Stimulated activated CD8-positive, alpha-beta memory T cell treated with anti-CD3 and anti-CD28 coated beads, Interleukin-2, amount 100 ng/mL, for 1 hour (primary cell): ENCODE measurements around the gene ST6GALNAC3.

Experiments
- DNase-seq, 2 donors: peaks; one replicate each; pipeline ENCODE4 v3.0.0-alpha.2; 2020; ENCODE audit warnings: low read depth in 2 of 2

ST6GALNAC3 gene

DNA sequence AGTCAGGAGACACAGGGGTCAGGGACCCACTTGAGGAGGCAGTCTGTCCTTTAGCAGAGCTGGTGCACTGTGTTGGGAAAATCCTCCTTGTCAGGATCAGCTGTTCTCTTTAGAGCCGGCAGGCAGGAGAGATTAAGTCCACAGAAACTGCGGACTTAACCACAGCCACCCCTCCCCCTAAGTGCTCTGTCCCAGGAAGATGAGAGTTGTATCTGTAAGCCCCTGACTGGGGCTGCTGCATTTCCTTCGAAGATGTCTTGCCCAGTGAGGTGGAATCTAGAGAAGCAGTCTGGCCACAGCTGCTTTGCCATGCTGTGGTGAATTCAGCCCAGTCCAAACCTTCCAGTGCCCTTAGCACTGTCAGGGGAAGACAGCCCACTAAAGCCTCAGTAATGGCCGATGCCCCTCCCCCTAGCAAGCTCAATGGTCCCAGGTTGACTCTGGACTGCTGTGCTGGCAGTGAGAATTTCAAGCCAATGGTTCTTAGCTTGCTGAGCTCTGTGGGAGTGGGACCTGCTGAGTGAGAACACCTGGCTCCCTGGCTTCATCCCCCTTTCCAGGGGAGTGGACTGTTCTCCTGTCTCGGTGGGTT, 172.8 kb downstream of the ST6GALNAC3 start:
- DNase-seq = no peak

DNA sequence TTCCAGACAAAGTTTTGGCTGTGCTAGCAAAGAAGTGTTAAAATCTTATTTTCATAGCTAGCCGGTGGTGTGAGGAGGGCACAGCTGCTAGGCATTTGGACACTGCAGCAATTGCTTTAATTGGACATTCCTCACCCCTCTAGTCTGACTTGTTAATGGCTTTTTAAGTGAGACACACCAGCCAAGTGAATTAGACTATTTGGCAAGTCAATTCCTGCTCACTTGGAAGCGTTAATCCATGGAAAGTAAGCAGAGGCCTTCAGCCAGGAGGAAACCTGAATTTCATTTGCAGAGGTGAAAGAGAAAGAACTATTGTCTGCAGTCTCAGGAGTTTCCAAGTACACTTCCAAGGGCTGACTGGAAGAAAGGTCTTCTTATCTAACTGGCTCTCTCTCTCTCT, 175.7 kb downstream of the ST6GALNAC3 start:
- no peak for DNase-seq

DNA sequence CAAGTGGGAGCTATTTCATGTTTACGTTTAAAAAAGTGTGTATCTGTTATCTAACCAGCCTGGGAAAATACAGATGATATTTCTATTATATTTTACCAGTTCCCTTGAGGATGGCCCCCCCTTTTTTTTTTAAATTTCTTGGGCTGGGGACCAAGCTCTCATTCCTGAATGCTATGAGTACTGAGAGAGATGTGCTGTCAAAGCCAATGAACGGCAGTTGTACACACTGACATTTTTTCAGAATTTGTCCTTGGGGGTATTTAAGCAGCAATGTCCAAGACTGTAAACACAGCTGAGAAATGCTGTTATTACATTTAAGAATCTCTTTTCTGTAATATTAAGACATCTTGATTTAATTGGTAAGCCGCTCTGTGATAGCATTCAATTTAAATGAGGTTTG, 177.9 kb downstream of the ST6GALNAC3 start:
- DNase-seq = no peak

DNA sequence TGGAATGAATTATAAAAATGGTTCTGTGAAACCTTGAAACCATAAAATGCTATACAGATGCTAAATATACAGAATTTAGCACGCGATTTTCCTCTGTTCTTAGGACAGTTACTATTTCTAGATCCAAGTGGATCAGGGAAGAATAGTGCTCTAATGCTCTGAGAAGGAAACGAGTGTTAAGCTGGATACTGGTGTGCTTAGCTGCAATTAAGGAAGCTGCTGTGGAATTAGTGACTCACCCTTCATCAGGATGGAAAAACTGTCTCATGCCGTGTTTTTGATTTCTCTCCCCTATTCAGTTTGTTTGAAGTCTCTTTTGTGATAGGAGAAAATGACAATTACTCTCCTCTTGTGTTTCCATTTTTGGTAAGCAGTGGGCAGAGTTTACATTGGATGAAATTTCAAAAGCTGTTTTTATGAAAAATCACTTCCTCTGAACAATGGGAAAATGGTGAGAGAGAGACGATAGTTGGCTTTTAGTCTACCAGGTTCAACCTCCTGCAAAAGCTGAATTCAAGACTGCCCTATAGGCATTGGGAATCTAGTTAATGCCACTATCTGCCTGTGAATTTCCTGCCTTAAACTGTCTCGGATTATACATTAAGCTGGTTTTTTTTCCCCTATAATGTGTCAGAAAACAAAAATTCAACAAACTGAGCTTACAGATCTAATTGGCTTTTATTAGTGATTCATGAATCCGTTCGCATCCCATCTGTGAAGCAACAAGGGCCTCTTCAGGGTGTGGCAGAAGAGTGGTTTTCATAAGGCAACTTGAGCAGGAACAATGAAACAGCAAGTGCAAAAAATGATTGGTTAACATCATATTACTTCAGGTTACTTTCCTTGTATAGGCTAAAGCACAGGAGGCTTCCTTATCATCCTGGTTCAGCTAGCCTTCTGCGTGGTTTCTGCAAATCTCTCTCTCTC, 179.8 kb downstream of the ST6GALNAC3 start:
- no peak for DNase-seq

DNA sequence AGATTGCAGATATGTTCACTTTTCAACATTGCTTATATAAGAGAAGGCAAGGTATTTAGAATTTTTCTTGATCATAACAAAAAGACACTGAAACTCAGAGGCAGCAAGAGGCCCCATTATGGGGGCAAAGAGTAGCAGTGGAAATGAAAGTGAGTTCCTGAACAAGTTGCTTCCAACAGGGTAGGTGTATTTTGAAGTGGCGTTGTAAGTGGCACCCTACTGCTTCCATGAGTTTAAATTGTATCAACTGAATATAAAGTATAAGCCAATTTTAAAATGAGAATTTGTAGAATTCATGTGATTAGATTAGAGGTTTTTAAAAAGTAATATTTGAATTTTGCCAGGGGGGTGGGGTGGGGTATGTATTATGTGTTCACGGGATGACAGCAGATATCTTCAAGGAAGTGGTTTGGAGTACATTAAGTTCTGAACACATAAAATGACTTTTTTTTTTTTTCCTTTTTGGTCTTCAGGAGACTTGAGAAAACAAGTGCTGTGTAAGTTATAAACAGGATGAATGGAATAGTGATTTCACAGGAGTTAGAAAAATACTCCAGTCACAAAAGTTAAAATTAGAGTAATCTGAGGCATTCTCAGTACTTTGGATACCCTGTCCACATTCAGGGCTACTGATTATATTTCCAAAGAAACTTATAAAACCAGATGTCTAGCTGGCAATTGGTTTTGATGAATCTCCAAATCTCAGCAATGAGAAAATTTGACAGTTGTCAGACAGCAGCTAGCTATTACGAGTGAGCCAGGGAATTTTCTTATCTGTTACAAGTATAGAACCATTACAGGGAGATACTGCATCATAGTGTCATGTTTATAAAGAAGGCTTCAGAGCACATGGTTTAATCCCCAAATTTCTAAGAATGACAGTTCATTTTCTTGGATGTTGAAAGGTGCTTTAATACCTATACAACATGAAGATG, 182.0 kb downstream of the ST6GALNAC3 start:
- DNase-seq = no peak

DNA sequence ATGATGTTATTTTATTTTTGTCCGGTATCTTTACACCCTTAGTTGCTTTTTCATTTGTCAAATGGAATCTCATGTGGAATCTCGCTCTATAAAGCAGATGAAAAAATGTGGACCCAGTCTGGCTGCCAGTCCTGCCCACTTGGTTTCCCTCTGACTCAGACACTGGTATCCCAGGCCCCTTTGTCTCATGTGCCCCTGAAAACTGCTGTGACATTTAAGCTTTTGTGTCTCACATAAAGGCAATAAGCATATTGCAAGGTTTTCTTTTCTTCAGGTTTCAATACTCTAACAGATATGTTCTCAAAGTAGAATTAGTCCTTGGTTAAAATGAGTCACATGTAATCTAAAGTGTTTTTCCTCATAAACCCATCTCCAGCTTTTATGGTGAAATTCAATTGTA, 183.3 kb downstream of the ST6GALNAC3 start:
- no peak for DNase-seq

DNA sequence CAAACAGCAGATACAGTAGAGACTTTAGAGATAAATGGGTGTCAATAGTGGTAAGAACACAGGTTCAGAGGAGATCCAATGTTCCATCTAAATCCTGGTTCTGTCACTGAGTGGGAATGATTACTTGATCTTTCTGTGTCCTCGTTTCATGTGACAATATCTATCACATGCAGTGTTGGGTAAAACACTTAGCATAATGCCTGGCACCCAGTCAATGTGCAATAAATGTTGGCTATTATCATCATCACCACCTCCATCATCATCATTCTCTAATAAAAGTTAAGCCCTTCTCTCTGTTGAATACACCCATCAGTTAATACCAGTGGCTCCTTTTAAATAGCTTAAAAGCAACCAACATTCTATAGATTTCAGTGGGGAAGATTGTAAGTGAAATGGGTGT, 184.7 kb downstream of the ST6GALNAC3 start:
- no peak for DNase-seq

DNA sequence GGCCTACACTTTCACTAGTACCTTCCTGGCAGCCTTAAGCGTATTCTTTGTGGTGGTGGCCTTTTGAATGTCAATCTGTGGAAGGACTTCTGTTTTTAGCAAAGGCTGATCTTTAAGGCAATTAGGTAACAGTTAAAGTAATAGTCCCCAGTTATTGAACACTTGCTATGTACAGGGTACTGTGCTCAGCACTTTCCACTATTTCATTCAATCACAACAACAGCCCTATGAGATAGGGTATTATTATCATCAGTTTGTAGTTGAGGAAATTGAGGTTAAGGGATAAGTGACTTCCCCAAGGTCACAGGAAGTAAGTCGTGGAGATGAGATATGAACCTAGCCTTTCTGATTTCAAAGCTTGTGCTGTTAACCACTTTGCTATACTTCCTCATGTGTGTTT, 185.7 kb downstream of the ST6GALNAC3 start:
- no peak for DNase-seq

DNA sequence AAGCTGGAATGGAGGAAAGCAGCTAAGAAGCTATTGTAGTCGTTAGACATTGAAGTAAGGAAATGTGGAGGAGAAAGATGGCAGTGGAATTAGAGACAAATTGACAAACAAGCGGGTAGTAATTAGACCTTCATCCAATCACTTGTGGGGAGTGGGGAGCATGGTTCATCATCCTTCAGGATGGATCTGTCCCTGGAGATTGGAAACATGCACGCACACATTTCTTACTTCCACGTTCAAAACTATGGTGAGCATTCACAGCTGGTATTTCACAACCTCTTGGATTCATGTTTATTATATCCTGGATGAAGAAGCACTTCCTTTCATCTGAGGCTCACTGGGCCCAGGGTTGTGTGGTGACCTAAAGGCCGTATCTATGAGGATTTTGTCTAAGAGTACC, 188.1 kb downstream of the ST6GALNAC3 start:
- DNase-seq = no peak

DNA sequence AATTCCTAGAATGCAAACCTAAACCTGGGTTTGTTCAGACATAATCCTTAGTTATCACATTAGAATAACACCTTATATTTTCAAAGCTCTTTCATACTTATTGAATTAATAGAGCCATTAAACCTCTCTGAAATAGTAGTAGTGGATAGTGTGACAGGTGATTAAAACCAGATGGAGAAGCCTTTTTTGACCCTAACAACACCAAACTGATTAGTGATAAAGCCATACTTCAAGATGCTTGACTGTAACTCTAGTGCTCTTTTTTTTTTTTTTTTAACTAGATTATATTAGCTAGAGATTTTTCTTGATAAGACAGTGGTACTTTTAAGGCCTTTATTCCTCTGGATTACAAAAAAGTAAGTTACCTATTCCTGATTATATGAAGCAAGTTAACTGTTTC, 190.1 kb downstream of the ST6GALNAC3 start:
- no peak for DNase-seq

DNA sequence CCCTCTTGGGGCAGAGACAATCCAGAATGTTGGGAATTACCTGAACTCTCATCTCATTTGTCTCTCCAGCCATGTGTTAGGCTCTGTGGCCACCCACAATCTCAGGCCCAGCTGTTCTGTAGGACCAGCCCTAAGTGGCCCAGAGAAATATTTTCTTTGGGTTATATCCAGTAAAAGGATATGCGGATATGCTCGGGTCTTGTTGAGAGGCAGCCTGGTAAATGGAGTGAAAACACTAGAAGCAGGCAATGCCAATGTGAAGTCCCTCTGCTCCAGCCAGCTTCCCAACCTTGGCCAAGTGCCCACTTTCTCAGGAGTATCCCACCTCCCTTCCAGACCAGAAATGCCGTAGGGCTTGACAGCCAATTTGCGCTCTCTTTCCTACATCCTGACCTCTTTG, 192.2 kb downstream of the ST6GALNAC3 start:
- DNase-seq = no peak

DNA sequence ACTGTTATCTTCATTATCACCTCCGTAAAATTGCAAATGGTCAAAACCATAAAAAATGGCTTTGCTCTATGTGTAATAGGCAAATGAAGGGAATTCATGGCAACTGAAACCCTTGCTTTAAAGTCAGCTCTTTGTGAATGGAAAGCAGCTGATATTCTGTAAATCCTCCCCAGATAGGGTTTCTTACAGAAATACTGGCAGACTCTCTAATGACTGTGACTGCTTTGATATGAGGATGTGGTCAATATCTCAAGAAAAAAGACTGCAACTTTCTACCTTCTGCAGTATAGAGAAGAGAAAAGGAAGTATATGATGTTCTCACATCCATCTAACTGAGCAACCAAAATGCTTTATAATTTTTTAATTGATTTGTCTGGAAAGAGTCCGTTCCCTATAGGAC, 193.1 kb downstream of the ST6GALNAC3 start:
- no peak for DNase-seq

DNA sequence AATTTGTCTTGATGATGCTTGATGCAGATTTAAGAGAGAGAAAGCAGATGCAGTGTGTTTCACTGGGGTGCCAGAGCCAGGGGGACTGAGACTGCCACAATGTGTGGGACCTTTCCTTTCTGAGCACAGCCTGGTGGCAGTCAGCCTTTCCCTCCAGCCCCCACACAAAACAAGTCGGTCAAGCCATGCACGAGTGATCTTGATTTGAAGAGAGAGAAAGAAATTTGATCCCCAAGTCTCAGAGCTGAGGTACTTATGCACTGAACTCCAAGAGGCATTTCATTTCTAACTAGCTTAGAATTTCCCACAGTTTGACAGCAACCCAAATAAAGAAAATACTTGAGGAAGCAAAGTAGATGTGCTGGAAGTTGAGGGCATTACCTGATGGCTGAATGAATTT, 193.8 kb downstream of the ST6GALNAC3 start:
- no peak for DNase-seq

DNA sequence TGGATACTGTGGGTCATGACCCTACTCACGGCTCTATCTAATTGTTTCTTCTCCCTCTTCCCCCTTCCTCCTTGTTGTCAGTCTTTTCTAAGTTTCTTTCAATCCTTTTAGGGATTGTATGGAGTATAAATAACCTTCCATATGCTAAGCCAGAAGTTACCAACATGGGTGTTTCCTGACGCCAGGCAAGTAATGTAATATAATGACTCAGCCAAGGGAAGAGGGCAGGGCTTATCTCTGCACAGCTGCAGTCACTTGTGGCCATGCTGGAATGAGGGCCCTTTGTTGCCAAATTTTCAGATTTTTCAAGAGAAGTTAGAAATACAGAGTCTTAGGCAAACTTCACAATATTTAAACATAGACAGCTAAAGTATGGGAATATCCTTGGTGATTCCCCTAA, 194.6 kb downstream of the ST6GALNAC3 start:
- no peak for DNase-seq

DNA sequence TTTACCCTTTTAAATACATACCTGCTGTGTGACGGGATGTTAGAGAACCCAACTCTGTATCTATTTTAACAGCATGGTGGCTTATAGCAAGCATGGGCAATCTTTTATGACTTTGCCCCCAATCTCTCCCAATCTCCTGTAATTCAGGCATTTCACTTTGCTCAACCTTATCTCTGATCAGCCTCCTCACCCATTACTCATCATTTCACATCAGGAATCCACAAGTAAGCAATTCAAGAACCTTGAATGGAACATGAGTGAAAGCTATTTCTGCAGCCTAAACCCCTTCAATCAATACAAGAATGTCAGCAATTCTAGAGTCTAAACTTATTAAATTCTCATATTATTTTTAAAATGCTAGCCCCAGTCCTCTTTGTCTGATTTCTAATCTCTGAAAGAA, 199.8 kb downstream of the ST6GALNAC3 start:
- no peak for DNase-seq

DNA sequence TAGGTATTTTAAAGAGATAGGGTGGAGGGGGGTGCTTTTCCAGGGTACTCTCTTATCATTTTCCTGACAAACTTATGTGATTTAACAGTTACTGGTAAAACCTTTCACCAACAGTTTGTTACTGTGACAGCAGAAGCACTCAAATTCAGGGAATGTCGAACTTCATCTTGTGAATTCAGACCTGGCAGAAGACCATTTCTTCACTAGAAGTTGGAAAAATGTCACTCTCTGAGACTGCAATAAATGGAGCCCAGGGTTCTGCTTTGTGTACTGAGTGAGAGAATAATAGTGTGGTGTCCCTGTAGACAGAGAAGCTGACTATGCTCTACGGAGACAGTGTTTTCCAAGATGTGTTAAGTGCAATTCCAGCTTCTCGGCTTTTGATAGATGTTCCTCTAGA, 200.2 kb downstream of the ST6GALNAC3 start:
- no peak for DNase-seq

DNA sequence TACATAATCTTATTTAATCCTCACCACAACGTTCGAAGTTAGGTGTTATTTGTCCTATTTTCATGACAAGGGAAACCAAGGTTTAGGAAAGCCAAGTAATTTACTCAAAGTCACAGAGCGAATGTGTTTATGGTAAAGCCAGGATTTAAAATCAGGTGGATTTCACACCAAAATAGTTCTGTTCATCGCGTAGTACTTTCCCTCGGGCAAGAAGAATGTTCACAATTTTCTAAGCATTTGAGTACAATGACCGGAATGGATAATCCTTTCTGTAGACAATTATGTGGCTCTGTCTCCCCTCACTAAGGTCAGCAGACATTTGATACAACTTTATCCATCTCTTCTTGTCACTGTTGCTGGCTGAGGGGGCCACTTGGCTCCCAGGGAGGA, 204.2 kb downstream of the ST6GALNAC3 start:
- no peak for DNase-seq

DNA sequence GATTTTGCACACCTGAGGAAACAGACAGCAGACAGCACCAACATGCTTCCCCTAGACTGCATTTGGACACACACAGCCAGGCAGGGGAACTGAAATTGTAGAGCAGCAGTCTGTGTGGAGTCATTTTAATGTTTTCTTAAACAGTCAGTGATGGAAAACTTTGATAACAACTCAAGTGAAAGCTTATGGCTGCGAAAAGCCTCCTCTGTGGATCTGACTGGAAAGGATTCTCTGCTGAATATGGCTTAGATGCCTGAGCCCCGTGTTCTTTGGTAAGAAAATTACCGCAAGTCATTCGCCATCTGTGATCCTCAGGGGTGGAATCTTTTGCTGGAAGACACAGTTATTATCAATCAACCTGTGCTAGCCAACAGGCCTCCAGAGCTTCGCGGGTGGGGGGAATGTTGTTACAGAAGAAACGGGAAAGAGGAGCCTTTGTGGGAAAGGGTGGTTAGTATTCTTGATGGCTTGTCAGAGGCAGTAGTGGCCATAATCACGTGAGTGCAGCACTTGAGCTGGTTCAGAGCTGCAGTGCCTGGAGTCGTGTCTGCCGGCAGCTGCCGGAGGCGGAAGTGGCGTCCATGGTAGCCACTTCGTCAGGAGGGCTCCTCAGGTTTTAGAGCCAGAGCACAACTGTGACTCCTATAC, 204.7 kb downstream of the ST6GALNAC3 start:
- DNase-seq = no peak

DNA sequence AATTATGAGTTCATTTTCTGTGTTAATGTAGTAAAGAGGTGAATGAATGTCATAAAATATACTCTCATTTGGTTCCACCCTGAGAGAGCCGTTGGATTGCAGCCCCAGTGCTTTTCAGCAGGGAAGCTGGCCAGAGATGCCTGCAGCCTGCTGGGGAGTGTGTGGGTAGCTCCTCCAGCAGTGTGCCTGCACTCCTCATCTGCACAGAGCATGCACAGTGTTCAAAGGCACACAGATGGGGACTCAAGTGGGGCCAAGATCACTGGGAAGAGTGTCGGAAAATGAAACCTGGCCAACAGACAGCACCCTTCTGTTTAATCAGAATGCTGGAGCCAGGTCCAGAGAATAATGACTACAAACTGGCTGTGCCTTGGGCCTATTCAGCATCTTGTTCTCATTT, 206.8 kb downstream of the ST6GALNAC3 start:
- no peak for DNase-seq

DNA sequence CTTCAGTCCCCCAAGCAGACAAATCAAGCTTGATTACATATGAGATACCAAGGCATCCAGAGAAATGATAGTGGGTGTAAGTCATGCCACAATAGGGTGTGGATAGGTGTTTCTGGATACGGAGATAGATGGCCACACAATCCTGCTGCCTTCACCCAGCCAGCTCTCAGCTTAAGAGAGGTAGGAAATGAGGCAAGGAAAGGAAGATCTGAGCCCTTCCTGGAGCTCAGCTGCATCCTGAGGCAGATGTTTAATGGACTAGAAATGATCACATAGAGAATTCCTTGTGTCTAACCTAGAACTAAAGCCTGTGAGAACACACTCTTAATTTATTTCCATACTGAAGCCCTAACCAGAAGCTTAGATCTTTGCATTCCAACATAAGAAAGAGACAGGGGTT, 210.3 kb downstream of the ST6GALNAC3 start:
- DNase-seq = no peak

DNA sequence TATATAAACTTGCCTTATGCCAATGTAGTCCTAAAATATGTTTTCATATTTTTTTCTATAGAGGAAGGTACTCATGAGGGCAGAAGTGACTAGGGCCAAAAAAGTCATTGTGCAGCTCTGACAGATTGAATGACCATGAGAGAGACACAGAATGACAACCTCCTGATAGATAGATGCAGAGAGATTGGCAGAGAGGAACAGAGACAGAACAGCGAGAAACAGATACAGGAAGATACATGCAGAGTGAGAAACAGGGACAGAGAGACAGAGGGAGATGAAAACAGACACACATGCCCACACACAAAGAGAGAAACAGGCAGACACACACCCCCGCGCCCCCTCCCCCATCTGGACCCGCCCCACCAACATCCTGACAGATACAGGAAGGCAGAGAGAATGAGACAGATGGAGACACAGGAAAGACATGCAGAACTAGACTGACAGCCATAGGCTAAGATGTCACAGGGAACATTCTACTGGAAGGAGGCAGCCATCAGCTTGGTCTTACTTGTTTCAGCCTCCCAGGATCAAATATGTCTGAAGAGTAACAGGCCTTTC, 211.1 kb downstream of the ST6GALNAC3 start:
- DNase-seq = no peak

DNA sequence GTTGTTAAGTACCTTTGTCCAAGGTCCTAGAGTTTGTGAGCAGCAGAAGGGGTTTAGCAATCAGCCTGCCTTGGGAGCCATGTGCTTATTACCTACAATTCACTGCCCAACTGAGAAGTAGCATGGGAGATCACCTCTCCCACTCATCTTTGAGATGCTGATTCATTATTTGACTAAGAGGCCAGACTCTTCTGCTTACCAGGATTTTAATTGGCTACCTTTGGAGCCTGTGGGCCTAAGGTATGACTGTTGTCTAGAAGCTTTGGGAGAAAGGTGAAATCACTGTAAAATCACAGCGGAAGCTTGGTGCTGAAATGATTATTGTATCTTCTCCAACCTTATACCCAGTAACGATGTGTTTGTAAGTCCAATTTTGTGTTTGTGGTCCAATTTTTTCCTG, 213.4 kb downstream of the ST6GALNAC3 start:
- no peak for DNase-seq
